NCI-H146 treated with DMSO at 0.1 percent for 48 hours (cell line): ENCODE data around the gene ENOX2.
"Not testable (repeated sequence)": the region's sequence is repeated elsewhere in the genome, so short reads cannot be mapped to it uniquely, and the experiment has no call there.

ENCODE experiments used
- DNase-seq: peaks from one replicate; lab custom pipeline; 2025; ENCODE audit not compliant: unreplicated experiment; lab: John Stamatoyannopoulos, UW

Gene ENOX2, protein sequence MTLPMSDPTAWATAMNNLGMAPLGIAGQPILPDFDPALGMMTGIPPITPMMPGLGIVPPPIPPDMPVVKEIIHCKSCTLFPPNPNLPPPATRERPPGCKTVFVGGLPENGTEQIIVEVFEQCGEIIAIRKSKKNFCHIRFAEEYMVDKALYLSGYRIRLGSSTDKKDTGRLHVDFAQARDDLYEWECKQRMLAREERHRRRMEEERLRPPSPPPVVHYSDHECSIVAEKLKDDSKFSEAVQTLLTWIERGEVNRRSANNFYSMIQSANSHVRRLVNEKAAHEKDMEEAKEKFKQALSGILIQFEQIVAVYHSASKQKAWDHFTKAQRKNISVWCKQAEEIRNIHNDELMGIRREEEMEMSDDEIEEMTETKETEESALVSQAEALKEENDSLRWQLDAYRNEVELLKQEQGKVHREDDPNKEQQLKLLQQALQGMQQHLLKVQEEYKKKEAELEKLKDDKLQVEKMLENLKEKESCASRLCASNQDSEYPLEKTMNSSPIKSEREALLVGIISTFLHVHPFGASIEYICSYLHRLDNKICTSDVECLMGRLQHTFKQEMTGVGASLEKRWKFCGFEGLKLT

DNA sequence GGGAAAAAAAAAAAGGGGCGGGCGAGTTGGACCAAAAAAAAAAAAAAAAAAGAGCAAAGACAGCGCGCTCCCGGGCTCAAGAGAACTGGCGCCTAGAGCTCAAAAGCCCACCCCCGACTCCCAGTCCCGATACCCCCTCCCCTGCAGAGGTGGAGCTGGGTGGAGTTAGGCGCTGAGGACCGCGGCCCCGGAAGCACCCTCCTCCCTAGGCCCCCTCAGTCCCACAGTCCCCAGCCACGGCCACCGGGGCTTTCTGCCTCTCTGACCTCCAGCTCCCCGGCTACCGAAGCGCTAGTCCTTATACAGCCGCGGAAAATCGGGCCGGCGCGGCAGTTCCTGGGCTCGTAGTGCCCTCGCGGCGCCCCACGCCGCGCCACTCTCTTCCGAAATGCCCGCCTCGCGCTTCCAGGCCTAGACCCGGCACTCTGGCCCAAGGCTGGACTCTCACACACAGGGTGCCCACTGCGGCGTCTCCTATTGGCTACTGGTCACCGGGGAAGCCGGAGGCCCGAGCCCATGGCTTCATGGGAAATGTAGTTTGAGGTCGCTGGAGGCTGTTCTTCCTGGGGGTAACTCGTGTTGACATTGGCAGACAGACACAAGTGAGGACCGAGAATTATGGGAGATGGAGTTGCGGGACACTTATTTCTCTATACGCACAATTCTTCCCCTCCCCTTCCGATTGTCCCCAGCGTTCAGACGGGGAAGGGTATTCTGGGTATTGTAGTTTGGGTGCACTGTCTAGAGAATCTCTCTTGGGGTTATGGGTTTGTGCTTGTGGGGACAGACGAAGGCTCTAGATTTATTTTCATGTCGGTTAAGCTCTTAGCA is at the start of gene ENOX2:
TSS of gene ENOX2 (minus strand) at position 427 of the 831 bp plus-strand sequence. CDS start 199,993 bp downstream, outside the sequence.
- DNase-seq = peak; percentile 88

DNA sequence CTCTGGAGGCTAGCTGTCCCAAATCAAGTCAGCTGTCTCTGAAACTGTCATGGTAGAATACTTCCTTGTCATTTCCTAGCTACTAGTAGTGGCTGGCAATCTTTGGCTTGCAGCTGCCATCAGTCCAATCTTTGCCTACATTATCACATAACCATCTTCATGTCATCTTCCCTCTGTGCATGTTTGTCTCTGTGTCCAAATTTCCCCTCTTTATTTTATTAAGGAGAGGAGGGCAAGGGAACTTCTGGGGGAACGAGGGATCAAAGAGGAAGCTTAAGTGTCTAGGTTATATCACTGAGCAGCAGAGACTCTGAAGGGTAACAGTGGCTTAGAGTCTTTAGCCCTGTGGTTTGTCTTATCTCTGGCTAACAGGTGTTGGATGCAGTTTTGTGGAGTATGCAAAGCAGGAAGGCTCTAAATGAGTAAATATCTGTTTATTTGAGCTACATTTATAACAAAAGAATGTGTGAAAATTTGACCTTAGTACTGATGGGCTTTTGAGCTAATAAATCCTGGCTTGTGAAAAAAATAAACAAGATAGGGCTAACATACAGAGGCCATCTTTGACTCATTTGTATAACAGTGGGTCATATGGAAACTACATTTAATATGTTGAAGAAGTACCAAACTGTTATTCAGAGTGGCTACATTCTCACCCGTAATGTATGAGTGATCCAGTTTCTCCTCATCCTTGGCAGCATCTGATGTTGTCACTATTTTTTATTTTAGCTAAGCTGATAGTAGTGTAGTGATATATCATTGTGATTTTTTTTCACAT is 49.4 kb upstream of the ENOX2 start:
- no peak for DNase-seq

DNA sequence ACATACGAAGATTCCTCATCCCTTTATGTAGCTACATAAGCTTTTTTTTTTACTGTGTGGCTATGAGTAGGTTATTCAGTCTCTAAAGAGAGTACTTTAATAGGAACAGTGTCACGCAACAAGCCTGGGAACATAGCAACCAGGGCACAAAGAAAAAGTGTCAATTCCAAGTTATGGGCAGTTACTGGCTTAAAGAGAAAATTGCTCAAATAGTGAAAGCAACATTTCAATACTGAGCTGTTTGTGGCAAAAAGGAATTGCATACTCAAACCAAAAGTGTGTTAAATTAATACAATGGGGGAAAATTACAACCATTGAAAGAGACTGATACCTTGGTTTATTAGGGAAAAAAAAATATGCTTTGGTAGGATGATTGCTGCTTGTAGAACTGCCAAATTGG is 41.2 kb upstream of the ENOX2 start:
- no peak for DNase-seq

DNA sequence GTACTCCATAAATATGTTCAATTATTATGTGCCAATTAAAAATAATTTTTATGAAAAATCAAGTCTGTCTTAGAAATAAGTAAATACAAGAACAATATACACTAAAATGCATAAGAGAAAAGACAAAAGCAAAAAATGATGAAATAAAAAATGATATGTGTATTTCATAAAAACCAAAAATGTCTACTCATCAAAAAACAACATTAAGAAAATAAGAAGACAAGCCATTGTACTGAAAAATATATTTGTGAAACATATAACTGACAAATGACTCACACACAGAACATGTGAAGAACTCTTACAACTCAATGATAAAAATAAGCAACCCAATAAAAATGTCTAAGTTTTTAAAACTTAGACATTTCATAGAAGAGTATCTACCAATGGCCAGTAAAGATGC is 34.1 kb upstream of the ENOX2 start:
- DNase-seq = no peak

DNA sequence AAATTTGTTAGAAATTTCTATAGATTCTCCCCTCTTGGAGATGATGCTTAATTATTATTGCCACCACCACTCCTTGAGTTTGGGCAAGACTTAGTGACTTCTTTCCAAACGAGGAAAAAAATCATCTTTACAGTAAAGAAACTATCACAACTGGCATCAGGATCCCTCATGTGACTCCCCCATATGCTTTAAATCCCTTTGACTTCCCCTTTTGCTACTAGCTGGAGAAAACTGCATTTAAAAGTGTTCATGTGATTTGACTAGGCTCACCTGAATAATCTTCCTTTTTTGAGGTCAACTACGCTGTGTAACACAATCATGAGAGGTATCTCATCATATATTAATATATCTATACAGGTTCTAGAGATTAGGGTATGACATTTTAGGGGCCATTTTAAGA is 30.3 kb upstream of the ENOX2 start:
- DNase-seq = no peak

DNA sequence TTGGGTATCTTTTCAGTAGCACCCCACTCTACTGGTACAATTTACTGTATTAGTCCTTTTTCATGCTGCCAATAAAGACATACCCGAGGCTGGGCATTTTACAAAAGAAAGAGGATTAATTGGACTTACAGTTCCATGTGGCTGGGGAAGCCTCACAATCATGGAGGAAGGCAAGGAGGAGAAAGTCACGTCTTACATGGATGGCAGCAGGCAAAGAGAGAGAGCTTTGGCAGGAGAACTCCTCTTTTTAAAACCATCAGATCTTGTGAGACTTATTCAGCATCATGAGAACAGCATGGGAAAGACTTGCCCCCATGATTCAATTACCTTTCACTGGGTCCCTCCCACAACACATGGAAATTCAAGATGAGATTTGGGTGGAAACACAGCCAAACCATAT is 17.4 kb upstream of the ENOX2 start:
- DNase-seq = not testable (repeated sequence)

DNA sequence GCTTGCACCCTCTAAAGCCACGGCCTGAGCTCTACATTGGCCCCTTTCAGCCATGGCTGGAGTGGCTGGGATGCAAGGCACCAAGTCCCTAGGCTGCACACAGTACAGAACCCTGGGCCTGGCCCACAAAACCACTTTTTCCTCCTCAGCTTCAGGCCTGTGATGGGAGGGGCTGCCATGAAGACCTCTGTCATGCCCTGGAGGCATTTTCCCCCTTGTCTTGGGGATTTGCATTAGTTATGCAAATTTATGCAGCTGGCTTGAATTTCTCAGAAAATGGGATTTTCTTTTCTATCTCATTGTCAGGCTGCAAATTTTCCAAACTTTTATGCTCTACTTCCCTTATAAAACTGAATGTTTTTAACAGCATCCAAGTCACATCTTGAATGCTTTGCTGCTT is 16.7 kb upstream of the ENOX2 start:
- not testable (repeated sequence) for DNase-seq

DNA sequence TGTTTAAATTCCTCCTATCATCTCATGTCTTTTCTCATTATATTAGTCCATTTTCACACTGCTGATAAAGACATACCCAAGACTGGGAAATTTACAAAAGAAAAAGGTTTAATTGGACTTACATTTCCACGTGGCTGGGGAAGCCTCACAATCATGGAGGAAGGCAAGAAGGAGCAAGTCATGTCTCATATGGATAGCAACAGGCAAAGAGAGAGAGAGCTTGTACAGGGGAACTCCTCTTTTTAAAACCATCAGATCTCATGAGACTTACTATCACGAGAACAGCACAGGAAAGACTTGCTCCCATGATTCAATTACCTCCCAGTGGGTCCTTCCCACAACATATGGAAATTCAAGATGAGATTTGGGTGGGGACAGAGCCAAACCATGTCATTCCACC is 15.5 kb upstream of the ENOX2 start:
- not testable (repeated sequence) for DNase-seq

DNA sequence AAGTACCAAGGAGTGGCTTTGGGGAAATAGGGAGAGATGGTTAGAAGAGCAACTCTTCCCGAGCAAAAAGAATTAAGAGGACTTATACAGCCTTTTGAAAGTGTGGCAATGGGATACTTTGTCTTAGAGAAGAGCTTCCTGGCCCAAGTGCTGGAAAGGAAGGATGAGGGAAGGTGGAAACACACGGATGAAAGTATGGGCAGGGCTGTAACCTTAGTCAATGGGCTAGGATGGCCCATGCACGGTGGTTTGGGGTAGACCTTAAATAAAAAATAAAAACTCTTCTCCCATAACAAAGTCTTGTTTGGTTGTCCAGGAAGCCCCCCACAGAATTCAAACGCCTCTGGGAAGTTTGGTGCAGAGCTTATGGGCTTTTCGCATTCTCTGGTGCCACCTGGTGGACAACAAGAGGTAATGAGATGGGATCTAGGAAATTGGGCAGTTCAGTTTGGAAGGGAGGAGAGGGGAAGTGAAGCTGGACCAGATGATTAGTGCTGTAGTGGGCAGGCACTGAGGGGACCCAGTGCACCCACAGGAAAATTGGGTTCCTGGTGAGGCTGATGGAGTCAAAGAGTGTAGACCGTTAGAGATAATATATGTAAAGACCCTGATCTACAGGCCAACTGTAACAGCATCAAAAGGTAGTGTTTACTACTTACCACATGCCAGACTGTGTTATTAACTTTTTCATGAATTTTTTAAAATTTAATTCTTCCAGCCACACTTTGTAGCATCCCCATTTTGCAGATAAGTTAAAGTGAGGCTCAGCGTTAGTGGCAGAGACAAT is 13.8 kb upstream of the ENOX2 start:
- no peak for DNase-seq

DNA sequence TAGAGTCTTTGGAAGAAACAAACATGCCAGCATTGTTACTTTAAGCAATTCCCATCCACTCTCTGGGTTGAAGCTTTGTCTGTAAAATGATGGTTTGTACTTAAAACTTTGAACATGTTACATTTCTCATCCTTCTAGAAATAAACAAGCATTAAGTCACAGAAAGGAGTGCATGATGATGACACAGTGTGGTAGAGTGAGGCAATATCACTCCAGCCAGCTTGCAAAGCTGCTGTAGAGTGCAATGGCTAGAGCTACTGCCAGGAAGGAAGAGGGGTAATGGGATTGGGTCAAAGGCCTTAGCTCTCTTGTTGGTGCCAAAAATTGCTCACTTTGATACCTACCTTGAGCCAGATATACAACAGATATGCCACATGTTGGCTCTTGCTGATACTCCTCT is 12.3 kb upstream of the ENOX2 start:
- no peak for DNase-seq

DNA sequence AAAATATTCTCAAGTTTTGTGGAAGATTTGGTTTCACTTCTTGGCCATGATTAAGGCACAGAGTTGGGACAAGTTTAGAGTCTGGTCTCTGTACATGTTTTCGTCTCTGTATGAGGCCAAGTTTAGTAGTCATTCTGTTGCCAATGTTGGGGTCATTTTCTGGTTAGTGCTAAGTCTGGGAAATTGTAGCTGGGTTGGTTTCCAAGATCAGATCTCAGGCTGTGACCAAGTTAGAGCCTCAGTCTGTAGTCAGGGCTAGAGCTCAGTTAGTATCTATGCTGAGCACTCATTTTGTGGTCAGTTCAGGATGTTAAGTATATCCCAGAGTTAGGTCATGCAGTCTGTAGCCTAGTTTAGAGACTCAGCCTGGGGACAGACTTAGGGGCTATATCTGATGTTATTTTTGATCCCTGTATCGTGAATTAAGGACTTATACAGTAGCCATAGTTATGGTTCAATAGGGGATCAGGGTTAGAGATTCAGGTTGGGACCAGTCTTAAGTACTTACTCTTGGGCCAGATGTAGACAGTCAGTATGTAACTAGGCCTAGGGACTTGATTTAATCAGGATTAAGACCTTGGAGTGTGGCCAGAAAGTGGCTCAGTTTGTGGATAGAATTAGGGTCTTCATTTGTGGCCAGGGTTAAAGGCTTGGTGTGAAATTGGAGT is 6.6 kb upstream of the ENOX2 start:
- no peak for DNase-seq

DNA sequence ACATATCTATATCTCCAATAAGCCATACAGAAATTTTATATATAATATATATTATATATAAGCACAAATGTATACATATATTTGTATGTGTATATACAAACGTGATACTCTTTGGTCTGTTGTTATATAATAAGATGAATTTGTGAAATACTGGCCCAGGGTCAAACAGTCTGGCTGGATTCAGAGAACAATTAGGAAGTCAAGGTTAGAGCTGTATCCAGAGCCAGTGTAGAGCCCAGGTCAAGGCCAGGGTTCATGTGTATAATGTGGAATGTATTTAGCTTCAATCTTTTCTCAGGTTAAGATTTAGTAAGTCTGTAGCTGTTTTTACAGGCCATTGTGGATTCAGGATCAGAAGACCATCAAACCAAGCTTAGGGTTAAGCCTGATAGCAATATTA is 3.8 kb upstream of the ENOX2 start:
- no peak for DNase-seq

DNA sequence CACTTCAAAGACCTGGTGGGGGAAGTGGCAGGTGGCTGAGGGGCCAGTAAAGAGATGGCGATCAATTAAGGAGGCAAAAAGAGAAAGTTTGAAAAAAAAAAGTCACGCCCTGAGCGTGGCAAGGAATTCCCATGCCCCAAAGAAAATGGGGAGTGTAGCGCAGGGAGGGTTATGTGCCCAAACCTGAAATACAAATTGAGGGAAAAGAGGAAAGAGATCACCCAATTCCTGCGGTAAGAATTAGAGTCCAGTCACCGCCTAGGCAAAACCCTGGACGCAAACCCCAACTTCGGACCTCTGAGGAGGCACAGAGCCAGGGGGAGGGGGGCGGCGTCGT is 595 bp downstream of the ENOX2 start:
- no peak for DNase-seq

DNA sequence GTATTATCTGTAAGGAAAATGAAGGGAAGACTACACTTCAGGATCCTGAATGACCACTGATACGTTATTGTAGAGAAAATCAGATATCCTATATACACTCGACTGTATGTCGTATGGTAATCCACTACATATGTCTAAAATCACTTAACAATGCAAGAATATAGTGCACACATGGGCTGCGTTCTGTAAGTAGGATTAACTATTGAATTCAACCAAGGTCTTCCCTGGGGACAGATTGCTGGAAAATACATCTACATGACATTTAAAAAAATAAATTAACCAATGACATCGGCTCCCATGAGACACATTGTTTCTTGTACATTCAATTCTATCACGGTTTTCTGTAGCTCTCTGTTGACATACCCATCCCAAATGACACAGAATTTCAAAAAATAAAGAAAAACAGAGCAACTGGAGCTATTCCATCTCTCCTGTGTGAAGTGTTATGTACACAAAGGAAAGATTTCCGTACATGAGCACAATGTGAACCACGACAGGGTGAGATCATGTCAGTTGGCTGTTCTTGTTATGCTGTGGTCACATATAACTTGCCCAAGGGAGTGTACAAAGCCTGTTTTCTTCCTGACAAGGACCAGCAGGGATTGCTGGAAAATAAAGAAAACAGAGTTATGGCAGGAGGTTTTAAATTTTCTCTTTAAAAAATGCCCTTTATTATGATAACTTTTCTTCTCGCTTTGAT is 6.1 kb downstream of the ENOX2 start:
- DNase-seq = no peak

DNA sequence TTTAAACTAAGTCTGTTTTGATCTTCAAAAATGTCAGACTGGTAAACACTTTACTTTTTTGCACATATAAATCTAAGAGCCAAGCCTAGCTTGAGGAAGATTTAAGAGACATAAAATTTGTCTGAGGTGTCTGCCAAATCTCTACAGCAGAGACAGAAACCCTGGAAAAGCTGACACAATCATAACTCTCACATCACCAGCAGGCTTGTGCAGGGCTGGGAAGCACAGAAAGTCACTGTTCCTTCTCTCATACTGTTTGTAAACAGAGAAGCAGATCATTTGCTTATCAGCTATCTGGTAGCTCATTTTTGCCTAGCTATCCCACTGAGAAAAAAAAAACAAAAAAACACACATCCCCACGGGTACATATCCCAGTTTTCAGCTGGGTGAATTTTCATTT is 7.0 kb downstream of the ENOX2 start:
- no peak for DNase-seq

DNA sequence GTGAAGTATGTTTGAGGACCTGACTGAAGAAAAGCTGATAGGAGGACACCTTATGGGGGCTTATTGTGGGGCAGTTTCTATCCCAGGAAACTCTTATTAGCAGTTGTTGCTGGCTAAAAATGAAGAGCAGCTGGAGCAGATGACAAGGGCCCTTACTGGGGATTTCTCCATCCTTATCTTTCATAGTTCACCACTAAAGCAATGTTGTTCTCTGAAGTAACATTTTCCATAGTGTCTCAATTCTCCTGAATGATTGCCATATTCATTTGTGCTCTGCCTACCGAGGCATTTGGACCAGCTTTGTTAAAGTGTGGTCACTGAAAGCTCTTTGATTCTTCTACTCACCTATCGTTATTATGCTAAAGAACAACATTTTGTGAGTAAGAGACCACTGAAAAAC is 7.7 kb downstream of the ENOX2 start:
- no peak for DNase-seq

DNA sequence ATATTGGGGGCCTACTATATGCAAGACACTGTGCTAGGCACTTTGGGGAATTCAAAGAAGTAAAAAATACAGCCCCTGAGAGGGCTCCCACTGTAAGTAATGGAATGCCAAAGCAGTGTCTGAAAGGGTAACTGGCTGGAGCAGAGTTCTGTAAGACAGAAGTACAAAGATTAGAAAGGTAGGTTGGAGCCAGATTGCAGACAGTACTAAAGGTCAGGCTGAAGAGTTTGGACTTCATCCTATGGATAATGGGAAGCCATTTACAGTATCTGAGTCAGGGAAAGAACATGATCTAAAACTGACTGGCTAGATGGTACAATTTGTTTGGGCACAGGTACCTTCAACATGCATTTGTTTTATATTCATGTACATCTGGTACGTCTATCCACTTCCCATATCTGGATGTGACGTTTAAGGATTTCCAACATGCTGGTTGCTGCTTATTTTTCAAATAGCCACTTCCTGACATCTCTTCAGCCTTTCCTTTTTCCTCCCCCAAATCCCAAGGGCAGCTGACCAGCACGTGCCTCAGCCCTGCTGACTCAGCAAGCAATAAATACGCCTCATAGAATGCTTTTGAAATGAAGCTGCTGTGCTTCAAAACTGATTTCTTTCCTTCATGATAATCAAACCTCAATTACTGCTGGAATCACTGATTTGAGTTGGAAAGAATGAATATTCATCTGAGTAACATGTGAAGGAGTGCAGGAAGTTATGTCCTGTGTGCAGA is 9.5 kb downstream of the ENOX2 start:
- no peak for DNase-seq

DNA sequence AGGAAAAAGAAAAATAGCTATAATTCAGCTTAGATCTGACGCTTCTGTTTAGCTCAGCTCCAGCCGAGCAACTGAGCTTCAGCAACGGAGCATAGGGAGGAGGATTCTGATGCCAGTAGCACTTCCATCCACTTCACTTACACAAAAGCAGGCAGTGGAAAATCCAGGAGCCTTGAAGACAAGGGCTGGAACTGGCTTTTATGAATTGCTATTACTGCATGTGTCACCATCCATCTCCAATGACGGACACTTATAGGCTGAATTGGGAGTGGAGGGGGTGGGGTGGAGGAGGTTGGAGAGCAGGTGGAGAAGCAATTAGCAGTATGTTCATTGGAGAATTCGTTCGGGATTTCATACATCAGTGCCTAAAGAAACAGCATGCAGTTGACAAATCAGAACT is 15.6 kb downstream of the ENOX2 start:
- no peak for DNase-seq

DNA sequence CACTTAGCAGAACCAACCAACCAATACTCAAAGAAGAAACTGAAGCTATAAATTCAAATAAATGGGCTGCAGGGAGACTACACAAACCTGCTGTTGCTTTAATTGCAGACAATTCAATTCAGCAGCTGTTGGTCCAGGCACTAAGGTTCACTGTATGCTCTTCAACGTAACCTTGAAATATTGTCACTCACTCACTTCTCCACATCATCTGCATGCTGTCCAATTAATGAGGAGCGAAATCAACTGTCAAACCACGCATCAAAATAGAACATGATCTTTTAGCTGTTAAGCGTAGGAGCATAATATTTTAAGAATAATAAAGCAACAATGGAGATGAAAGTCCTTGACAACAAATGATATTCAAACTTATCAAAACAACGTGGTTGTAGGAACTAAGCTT is 17.0 kb downstream of the ENOX2 start:
- no peak for DNase-seq
